ENCODE measurements around the gene CHIC2.
"Not testable (repeated sequence)": the region's sequence is repeated elsewhere in the genome, so short reads cannot be mapped to it uniquely, and the experiment has no call there.

Gene CHIC2

GRCh38 chr4:54061067-54061466 lies 3.3 kb downstream of the CHIC2 start:
- no peak for DNase-seq (ENCODE audit: low spot score)

GRCh38 chr4:54060116-54060515 lies 4.3 kb downstream of the CHIC2 start:
- DNase-seq (ENCODE audit: low spot score) = no peak

- DNase-seq (ENCODE audit: low spot score) = no peak
These were observed 6.2 kb downstream of the CHIC2 start for GRCh38 chr4:54058171-54058570.

GRCh38 chr4:54056360-54056759 lies 8.0 kb downstream of the CHIC2 start:
- no peak for DNase-seq (ENCODE audit: low spot score)

GRCh38 chr4:54055494-54055893 lies 8.9 kb downstream of the CHIC2 start:
- DNase-seq (ENCODE audit: low spot score) = no peak

- no peak for DNase-seq (ENCODE audit: low spot score)
These were observed 9.9 kb downstream of the CHIC2 start for GRCh38 chr4:54054501-54054900.

GRCh38 chr4:54053322-54053721 lies 11.1 kb downstream of the CHIC2 start:
- not testable (repeated sequence) for DNase-seq (ENCODE audit: low spot score)

GRCh38 chr4:54050214-54050904 lies 14.0 kb downstream of the CHIC2 start:
- DNase-seq (ENCODE audit: low spot score) = no peak

- DNase-seq (ENCODE audit: low spot score) = not testable (repeated sequence)
These were observed 20.8 kb downstream of the CHIC2 start for GRCh38 chr4:54043630-54044029.

- DNase-seq (ENCODE audit: low spot score) = no peak
These were observed 22.5 kb downstream of the CHIC2 start for GRCh38 chr4:54041933-54042332.

GRCh38 chr4:54041100-54041499 lies 23.3 kb downstream of the CHIC2 start:
- no peak for DNase-seq (ENCODE audit: low spot score)

- no peak for DNase-seq (ENCODE audit: low spot score)
These were observed 26.3 kb downstream of the CHIC2 start for GRCh38 chr4:54038056-54038455.

GRCh38 chr4:54036184-54036583 lies 28.2 kb downstream of the CHIC2 start:
- no peak for DNase-seq (ENCODE audit: low spot score)

GRCh38 chr4:54032558-54033135 lies 31.8 kb downstream of the CHIC2 start:
- no peak for DNase-seq (ENCODE audit: low spot score)

GRCh38 chr4:54027311-54027710 lies 37.1 kb downstream of the CHIC2 start:
- no peak for DNase-seq (ENCODE audit: low spot score)

GRCh38 chr4:54025582-54025981 lies 38.8 kb downstream of the CHIC2 start:
- DNase-seq (ENCODE audit: low spot score) = no peak

- not testable (repeated sequence) for DNase-seq (ENCODE audit: low spot score)
These were observed 41.4 kb downstream of the CHIC2 start for GRCh38 chr4:54023019-54023418.

GRCh38 chr4:54017974-54018373 lies 46.4 kb downstream of the CHIC2 start:
- no peak for DNase-seq (ENCODE audit: low spot score)

GRCh38 chr4:54017308-54017707 lies 47.1 kb downstream of the CHIC2 start:
- no peak for DNase-seq (ENCODE audit: low spot score)

GRCh38 chr4:54016504-54016903 lies 47.9 kb downstream of the CHIC2 start:
- no peak for DNase-seq (ENCODE audit: low spot score)

- no peak for DNase-seq (ENCODE audit: low spot score)
These were observed 48.9 kb downstream of the CHIC2 start for GRCh38 chr4:54015423-54016030.

GRCh38 chr4:54014666-54015160 lies 49.7 kb downstream of the CHIC2 start:
- no peak for DNase-seq (ENCODE audit: low spot score)

- DNase-seq (ENCODE audit: low spot score) = no peak
These were observed 53.2 kb downstream of the CHIC2 start for GRCh38 chr4:54011201-54011600.

Data from SW480 (cell line).